Brain pericyte (primary cell): ENCODE measurements around the gene TRIM4.
"Not testable (repeated sequence)": the region's sequence is repeated elsewhere in the genome, so short reads cannot be mapped to it uniquely, and the experiment has no call there.

Experiments used
- DNase-seq: peaks from one replicate; pipeline ENCODE4 v3.0.0-alpha.2; 2012; ENCODE audit warnings: low read depth, low spot score

The TRIM4 gene

DNA sequence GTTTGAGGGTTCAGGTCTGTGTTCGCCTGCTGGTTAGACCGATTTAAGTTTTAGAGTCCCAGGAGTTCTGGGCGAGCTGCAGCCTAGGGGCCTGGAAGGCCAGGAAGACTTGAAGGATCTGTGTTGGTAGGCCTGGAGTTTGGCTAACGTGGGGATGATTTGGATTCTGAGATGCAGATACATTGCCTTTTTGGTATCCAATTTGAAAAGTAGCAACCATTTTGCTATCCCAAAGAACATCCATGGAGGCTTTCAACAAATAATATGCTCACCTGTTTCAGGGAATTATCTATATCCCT lies 433 bp upstream of the TRIM4 start:
- DNase-seq = no peak

GRCh38 chr7:99910976-99911375 lies 8.4 kb downstream of the TRIM4 start:
- no peak for DNase-seq

DNA sequence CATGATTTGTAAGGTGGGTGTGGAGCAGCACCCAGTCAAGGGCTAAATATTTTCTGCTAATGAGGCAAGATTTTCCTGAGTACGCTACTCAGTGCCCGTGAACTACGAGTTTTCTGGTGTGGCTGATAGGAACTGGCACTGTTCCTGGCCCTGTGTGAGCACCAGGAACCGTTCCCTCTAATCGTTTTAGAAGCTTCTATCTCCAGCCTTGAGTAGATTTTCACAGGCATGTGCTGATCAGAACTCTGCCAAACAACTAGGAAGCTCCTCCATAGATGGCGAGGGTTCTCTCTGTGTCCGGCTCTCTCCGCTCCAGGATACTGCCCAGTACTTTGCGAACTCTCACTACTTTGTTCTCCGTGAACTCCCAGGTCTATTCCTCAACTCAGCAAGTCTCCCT lies 17.7 kb downstream of the TRIM4 start:
- no peak for DNase-seq

GRCh38 chr7:99899830-99900519 lies 19.4 kb downstream of the TRIM4 start:
- no peak for DNase-seq

DNA sequence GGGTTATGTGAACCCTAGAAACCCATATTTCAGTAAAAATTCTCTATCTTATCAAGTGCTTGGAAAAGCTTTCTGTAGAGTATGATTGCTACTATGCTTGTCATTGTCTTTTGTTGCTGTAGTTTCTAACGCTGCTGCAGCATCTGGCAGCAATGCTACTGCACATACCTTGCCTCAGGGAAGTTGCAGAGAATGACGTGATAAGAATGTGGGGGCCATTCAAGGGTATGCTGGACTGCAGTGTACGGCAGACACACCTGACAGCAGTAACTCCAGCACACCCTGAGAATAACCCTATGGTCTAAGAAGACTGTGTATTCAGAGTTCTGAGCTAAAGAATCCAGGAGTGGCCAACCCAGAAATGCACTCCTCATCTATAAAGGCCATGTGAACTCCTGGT lies 20.5 kb downstream of the TRIM4 start:
- DNase-seq = no peak

- no peak for DNase-seq
Observed at GRCh38 chr7:99898023-99898357, 21.3 kb downstream of the TRIM4 start.

DNA sequence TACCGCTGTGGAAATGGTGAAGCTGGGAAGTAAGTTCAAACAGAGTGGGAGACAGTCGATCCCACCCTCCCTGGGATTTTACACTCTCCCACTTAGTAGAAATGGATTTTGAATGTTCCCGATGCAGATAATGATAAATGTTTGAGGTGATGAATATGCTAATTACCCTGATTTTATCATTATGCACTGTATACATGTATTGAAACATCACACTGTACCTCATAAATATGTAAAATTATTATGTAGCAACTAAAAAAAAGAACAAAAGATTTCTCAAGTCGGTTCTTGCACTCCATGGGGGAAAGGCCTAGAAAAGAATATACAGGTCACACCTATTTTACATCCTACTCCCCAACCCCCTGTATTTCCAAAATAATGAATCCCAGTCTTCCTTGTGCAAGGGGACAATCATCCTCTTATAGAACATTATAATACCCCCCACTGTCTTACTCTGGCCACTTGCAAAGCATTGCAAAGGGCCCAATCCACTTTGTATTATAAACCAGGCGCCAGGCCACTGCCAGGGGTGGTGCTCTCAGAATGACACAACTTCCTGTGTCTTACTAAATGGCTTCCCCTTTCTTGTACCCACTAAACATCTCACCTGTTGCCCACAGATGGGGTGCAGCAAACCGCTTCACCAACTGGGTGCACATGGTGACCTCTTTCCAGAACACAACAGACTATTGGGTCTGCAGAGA lies 21.9 kb downstream of the TRIM4 start:
- no peak for DNase-seq

DNA sequence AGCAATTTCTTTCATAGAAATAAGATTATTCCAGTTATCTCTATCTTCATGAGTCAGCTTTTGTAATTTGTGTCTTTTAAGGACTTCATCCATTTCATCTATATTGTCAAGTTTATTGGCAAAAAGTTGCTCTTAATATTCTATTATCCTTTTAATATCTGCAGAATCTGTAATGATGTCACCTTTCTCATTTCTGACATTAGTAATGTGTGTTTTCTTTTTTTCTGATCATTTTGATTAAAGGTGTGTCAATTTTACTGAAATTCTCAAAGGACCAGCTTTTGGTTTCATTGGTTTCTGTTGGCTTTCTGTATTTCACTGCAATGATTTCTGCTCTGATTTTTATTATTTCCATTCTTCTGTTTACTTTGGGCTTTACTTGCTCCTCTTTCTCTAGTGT lies 24.6 kb downstream of the TRIM4 start:
- DNase-seq = no peak

- DNase-seq = no peak
Observed at GRCh38 chr7:99893280-99893679, 26.1 kb downstream of the TRIM4 start.

- not testable (repeated sequence) for DNase-seq
Observed at GRCh38 chr7:99890348-99890747, 29.0 kb downstream of the TRIM4 start.

DNA sequence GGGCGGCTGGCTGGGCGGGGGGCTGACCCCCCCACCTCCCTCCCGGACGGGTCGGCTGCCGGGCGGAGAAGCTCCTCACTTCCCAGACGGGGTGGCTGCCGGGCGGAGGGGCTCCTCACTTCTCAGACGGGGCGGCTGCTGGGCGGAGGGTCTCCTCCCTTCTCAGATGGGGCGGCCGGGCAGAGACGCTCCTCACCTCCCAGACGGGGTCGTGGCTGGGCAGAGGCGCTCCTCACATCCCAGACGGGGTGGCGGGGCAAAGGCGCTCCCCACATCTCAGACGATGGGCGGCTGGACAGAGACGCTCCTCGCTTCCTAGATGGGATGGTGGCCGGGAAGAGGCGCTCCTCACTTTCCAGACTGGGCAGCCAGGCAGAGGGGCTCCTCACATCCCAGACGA lies 31.0 kb downstream of the TRIM4 start:
- not testable (repeated sequence) for DNase-seq

GRCh38 chr7:99881370-99881769 lies 38.0 kb downstream of the TRIM4 start:
- DNase-seq = no peak

DNA sequence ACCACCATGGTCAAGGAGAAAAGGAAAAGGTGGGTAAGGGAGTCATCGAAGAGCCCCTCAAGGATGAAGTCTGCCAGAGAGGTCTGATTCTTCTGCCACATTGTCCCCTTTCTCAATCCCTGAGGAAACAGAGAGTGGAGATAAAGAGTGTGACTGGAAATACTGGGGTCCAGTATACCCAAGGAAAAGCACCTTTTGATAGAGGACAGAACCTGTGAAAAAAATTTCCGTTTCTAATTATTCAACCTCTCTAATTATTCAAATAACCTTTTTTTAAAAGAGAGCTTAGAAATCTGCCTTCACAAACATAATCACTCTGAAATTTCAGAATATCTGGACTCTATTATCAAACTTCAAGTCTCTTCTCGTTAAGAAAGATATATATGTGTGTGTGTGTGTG lies 42.4 kb downstream of the TRIM4 start, which contains the start of gene OR2AE1:
TSS of gene OR2AE1 (minus strand) at position 101 of the 400 bp plus-strand sequence. CDS start at position 101, 0 bp downstream.
- no peak for DNase-seq

DNA sequence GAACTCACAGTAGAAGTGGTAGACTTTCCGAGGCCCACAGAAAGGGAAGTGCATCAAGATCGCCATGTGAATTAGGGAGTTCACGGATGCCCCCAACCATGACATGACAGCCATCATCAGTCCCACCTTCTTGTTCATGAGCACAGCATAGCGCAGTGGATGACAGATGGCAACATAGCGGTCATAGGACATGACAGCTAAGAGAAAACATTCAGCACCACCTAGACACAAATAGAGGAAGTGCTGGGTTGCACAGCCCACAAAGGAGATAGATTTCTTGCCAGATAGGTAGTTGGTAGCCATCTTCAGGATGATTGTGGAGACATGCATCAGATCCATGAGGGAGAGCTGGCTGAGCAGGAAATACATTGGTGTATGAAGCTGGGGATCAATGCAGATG lies 42.8 kb downstream of the TRIM4 start:
- no peak for DNase-seq

GRCh38 chr7:99868246-99868645 lies 51.1 kb downstream of the TRIM4 start:
- DNase-seq = no peak

DNA sequence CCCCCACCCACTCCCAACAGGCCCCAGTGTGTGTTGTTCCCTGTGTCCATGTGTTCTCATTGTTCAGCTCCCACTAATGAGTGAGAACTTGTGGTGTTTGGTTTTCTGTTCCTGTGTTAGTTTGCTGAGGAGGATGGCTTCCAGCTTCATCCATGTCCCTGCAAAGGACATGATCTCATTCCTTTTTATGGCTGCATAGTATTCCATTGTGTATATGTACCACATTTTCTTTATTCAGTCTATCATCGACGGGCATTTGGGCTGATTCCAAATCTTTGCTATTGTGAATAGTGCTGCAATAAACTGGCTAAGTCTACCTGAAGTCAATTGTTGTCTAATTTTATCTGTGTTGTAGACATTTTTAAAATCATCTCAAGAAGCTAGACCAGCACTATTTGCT lies 51.9 kb downstream of the TRIM4 start:
- DNase-seq = not testable (repeated sequence)

DNA sequence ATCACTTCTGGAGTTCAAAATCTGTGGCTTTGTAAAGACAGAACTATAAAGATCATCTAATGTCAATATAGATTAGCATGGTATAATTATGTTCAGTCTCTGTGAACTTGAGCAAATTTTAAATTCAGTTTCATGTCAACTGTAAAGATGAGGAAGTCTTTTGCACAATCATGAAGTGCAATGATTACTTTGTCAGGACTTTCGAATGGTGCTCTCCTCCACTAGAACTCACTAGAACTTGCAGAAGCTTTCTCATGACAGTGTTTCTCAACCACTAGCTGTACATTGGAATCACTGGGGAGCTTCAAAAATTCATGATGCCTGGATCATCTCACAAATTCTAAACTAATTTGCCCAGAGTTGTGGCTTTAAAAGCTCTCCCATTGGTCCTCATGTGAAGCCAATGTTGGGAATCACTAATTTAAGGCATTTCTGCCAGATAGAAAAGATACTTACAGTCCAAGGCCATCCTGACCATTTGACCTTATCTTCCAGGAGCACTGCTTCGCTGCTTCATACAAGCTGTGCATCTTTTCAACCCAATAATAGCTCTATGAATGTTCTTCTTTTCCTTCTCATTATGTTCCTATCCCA lies 55.4 kb downstream of the TRIM4 start:
- DNase-seq = no peak

GRCh38 chr7:99860281-99861127 lies 58.8 kb downstream of the TRIM4 start:
- DNase-seq = no peak

DNA sequence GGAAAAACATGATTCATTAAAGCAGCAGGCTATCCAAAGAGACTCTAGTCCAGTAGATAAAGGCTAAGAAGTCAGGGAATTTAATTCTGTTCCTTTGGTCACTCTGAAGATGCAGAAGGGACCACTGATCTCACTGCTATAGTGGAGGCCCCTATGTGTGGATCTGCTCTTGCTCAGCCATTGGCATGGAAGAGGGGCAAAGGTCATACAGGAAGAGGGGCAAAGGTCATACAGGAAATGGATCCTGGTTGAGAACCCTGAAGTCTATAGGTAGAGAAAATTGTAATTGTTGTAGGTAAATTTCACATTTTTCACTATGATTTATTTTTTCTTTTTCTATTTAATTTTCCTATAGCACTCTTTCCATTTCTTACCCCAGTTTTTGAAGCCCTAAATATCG lies 64.1 kb downstream of the TRIM4 start:
- DNase-seq = no peak

DNA sequence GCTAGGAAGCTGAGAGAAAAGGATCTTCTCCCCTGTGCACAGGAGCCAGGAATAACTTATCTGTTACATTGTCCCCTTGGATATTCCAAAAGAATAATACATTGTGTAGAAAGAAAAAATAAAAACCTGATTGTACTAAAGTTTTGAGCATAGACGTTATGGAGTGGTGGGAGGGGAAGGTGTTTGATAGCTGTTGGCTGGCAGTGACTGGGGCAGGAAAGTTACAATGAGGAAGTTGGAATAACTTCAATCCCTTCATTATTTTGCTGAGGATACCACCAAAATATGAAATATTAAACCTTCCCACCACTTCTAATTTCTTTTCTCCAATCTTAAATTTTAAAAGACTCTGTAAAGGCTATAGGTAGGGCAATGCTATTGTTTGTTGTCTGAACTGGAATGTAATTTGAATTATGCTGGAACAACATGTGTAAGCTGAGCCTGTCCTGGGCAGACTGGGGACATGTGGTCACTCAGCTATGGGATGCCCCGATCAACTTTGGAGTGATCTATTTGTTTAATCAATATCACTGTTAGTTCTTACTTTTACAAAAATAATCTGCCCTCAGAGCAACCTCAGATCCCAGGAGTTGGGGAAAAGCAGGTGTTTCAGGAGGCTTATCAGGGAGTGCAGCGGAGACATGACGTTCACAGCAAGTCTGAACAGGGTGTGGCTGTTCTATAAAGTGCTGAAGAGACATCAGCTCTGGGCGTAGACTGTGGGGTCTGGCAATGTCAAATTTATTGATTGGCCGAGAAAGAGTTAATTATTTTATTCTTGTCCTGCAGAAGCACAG lies 70.7 kb downstream of the TRIM4 start:
- DNase-seq = no peak

DNA sequence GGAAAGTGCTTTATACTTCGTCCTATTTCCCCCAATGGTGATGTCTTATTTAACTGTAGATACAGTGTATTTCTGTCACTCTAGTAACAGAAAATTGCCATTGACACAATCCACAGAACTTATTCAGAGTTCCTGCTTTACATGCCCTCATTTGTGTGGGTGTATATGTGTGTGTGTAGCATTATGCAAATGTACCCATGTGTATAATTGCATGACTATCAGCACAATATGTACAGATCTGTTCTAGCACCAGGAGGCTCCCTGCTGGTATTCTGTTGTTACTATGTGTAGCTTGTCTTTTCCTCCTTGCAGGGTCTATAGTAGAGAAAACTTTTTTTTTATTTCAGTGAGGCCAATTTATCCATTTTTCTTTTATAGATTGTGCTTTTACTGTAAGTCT lies 75.0 kb downstream of the TRIM4 start:
- DNase-seq = no peak

DNA sequence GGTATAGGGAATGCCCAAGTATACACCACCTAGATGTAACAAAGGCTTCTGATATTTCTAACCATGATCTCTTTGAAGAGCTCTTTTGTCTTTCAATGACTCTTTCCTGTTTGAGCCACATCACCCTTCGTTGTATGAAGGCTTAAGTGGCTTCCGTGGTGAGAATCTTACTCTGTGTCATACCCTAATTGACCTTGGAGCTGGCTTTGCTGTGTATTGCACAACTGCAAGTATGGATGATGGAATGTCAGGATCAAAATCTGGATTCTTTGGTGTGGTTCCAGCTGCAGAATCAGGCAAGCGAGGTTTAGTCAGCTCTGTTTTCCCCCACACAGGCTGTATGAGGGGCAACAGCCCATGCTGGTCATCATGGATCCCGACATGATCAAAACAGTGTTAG lies 75.5 kb downstream of the TRIM4 start:
- DNase-seq = no peak
